HL-60 (cell line): ENCODE data around the gene GNPTAB.

Experiments used
- GABPA ChIP-seq: IDR thresholded peaks from 2 replicates; pipeline ENCODE4 v1.6.1; 2012; ENCODE audit warnings: low read depth
- POLR2AphosphoS5 ChIP-seq: IDR thresholded peaks from 2 replicates; pipeline ENCODE4 v1.6.1; 2012; ENCODE audit warnings: low read depth
- TF ChIP-seq, protein P1 (sequence below): IDR thresholded peaks from one replicate; pipeline ENCODE4 v1.5.1; 2011; ENCODE audit warnings: low read length, control low read depth, inconsistent platforms; ENCODE audit not compliant: insufficient read depth
- TF ChIP-seq, protein P2 (sequence below): IDR thresholded peaks from 2 replicates; pipeline ENCODE4 v1.6.1; 2012; ENCODE audit warnings: low read depth; ENCODE audit not compliant: insufficient replicate concordance

DNA sequence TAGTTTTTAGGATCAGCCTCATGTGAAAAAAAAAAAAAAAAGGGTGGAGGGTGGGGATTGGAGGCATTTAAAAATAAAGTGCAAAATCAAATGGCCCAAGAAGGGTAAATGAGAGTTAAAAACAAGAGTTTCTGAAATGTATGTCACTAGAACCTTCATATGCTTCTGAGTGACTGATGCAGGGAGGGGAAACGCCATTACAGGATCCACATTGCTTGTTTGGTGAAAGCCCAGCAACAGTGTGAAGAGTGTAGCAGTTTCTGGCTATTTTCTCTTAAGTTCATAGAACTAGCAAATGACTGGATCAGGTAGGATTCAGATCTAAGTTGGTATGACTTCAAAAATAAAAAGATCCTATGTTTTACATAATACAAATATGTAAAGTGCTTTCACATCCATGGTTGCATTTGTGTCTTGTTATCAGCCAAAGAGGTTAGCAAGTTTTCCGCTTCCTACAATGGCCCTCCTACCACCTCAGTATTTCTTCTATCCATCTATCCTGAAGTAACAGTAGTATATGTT lies 130.4 kb downstream of the GNPTAB start:
- TF ChIP-seq, protein P1, sequence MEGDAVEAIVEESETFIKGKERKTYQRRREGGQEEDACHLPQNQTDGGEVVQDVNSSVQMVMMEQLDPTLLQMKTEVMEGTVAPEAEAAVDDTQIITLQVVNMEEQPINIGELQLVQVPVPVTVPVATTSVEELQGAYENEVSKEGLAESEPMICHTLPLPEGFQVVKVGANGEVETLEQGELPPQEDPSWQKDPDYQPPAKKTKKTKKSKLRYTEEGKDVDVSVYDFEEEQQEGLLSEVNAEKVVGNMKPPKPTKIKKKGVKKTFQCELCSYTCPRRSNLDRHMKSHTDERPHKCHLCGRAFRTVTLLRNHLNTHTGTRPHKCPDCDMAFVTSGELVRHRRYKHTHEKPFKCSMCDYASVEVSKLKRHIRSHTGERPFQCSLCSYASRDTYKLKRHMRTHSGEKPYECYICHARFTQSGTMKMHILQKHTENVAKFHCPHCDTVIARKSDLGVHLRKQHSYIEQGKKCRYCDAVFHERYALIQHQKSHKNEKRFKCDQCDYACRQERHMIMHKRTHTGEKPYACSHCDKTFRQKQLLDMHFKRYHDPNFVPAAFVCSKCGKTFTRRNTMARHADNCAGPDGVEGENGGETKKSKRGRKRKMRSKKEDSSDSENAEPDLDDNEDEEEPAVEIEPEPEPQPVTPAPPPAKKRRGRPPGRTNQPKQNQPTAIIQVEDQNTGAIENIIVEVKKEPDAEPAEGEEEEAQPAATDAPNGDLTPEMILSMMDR: no peak
- TF ChIP-seq POLR2AphosphoS5 (no peak), GABPA (no peak)
- TF ChIP-seq, protein P2, sequence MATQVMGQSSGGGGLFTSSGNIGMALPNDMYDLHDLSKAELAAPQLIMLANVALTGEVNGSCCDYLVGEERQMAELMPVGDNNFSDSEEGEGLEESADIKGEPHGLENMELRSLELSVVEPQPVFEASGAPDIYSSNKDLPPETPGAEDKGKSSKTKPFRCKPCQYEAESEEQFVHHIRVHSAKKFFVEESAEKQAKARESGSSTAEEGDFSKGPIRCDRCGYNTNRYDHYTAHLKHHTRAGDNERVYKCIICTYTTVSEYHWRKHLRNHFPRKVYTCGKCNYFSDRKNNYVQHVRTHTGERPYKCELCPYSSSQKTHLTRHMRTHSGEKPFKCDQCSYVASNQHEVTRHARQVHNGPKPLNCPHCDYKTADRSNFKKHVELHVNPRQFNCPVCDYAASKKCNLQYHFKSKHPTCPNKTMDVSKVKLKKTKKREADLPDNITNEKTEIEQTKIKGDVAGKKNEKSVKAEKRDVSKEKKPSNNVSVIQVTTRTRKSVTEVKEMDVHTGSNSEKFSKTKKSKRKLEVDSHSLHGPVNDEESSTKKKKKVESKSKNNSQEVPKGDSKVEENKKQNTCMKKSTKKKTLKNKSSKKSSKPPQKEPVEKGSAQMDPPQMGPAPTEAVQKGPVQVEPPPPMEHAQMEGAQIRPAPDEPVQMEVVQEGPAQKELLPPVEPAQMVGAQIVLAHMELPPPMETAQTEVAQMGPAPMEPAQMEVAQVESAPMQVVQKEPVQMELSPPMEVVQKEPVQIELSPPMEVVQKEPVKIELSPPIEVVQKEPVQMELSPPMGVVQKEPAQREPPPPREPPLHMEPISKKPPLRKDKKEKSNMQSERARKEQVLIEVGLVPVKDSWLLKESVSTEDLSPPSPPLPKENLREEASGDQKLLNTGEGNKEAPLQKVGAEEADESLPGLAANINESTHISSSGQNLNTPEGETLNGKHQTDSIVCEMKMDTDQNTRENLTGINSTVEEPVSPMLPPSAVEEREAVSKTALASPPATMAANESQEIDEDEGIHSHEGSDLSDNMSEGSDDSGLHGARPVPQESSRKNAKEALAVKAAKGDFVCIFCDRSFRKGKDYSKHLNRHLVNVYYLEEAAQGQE: no peak
